ENCODE data around the gene JAZF1. TPM values are rescaled to one million over a fixed set of nuclear protein-coding genes. Genes with fewer than 3 reads are reported as not detected.

The JAZF1 gene
- polyA plus RNA-seq, 3 donors = 12.1 to 18.1 (median 17.2) TPM

DNA sequence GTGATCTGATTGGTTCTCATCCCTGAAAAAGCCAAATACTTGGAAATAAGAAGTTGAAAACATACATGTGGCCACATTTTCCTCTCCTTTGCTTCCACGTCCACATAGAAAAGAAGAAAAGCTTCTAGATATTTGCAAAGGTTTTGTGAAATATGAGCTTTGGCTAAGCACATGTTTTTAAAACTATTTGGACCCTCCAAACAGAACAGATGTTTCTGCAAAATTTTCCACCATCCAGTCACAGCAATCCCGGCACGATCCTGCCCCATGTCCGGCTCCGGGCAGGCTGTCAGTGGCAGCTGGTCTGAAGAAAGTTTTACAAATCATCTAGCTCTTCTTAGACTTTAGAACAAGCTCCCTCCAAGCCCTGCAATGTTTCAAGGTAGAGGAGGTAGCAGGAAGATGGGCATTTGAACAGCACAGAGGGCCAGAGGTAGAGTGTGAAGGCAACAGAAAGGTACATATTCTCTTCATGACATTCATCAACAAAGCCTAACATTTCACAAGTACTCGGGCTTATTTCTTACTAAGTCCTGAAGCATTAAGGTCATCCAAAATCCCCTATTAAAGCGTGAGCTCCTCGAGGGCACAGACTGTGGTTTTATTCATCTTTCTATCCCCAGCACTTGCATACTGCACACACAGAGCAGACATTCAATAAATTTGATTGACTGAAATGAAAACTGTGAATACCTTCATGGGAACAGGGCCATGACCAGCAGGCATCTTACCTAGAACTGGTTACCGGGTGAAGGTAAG lies 110.1 kb downstream of the JAZF1 start:
- Histone ChIP-seq H3K27ac (ENCODE audit: low read depth in 1 of 2, low read length in 2 of 2) (no peak overlapping the region), H3K4me1 (ENCODE audit: control insufficient read depth in 1 of 2, insufficient read depth in 2 of 2, low read length in 2 of 2) (peaks cover 0 to 3% of the 10 kb centered on the region in 2 donors), H3K4me2 (replicated peaks; ENCODE audit: extremely low read depth, low read length, poor library complexity, severe bottlenecking) (no peak overlapping the region), H2AFZ (ENCODE audit: insufficient read depth, low read depth, low read length, poor library complexity, severe bottlenecking) (no peak overlapping the region), H3K9me3 (replicated peaks in 1 of 2; ENCODE audit: control insufficient read depth in 1 of 2, insufficient read depth in 1 of 2, low read length in 2 of 2) (no peaks in the 10 kb centered on the region), H3K9ac (ENCODE audit: insufficient read depth, low read length, poor library complexity, severe bottlenecking) (no peak overlapping the region), H3K36me3 (replicated peaks in 1 of 2; ENCODE audit: control insufficient read depth in 1 of 2, insufficient read depth in 2 of 2, low read length in 2 of 2) (peaks cover 4 to 8% of the 10 kb centered on the region in 2 donors), H3K4me3 (replicated peaks in 1 of 3; ENCODE audit: low read depth in 2 of 3, low read length in 3 of 3) (no peak overlapping the region), H3K27me3 (ENCODE audit: control insufficient read depth in 2 of 2, insufficient read depth in 2 of 2, low read length in 2 of 2) (no peaks in the 10 kb centered on the region), H3K79me2 (ENCODE audit: insufficient read depth, low read length) (peaks cover 44% of the 10 kb centered on the region), H4K20me1 (ENCODE audit: insufficient read depth, low read length) (peaks cover 62% of the 10 kb centered on the region)
- no peak for DNase-seq
- peaks cover 11% of the 10 kb centered on the region for H3K4me1 Mint-ChIP-seq
- intact Hi-C loops (cut with micrococcal nuclease) = no loop called here
- H3K4me3 Mint-ChIP-seq = no peak overlapping the region
- H3K27ac Mint-ChIP-seq = peak overlapping the region in 1 of 7 donors; percentile 20
- H3K27me3 Mint-ChIP-seq (ENCODE audit: low read depth in 3 of 3) = no peaks in the 10 kb centered on the region
- 93% methylated on average over 2 of the region's 9 CpGs for WGBS (ENCODE audit: insufficient coverage)
- peaks cover 29 to 36% of the 10 kb centered on the region in 2 donors for H3K36me3 Mint-ChIP-seq
- no peak for TF ChIP-seq CTCF (IDR thresholded peaks at IDR 0.05)
- H3K9me3 Mint-ChIP-seq = no peaks in the 10 kb centered on the region

- WGBS (ENCODE audit: insufficient coverage) = 95% methylated on average over 9 of the region's 10 CpGs
- H3K4me1 Mint-ChIP-seq = peaks cover 18% of the 10 kb centered on the region
- peak overlapping the region in 2 of 7 donors; percentile 10 to 31 for H3K27ac Mint-ChIP-seq
These were observed 110.8 kb downstream of the JAZF1 start for GRCh38 chr7:28069807-28070206.

More at GRCh38 chr7:28069807-28070206, 110.8 kb downstream of the JAZF1 start:
- Histone ChIP-seq H3K27me3 (ENCODE audit: control insufficient read depth in 2 of 2, insufficient read depth in 2 of 2, low read length in 2 of 2) (no peaks in the 10 kb centered on the region), H3K36me3 (replicated peaks in 1 of 2; ENCODE audit: control insufficient read depth in 1 of 2, insufficient read depth in 2 of 2, low read length in 2 of 2) (peaks cover 4 to 8% of the 10 kb centered on the region in 2 donors), H3K9ac (ENCODE audit: insufficient read depth, low read length, poor library complexity, severe bottlenecking) (no peak overlapping the region), H4K20me1 (ENCODE audit: insufficient read depth, low read length) (peaks cover 57% of the 10 kb centered on the region), H2AFZ (ENCODE audit: insufficient read depth, low read depth, low read length, poor library complexity, severe bottlenecking) (no peak overlapping the region), H3K9me3 (replicated peaks in 1 of 2; ENCODE audit: control insufficient read depth in 1 of 2, insufficient read depth in 1 of 2, low read length in 2 of 2) (no peaks in the 10 kb centered on the region), H3K4me3 (replicated peaks in 1 of 3; ENCODE audit: low read depth in 2 of 3, low read length in 3 of 3) (no peak overlapping the region), H3K4me2 (replicated peaks; ENCODE audit: extremely low read depth, low read length, poor library complexity, severe bottlenecking) (no peak overlapping the region), H3K79me2 (ENCODE audit: insufficient read depth, low read length) (peaks cover 39% of the 10 kb centered on the region), H3K4me1 (ENCODE audit: control insufficient read depth in 1 of 2, insufficient read depth in 2 of 2, low read length in 2 of 2) (peaks cover 2 to 10% of the 10 kb centered on the region in 2 donors), H3K27ac (ENCODE audit: low read depth in 1 of 2, low read length in 2 of 2) (no peak overlapping the region)
- Mint-ChIP-seq H3K36me3 (peaks cover 33 to 35% of the 10 kb centered on the region in 2 donors), H3K27me3 (ENCODE audit: low read depth in 3 of 3) (no peaks in the 10 kb centered on the region), H3K4me3 (no peak overlapping the region), H3K9me3 (no peaks in the 10 kb centered on the region)
- intact Hi-C loops (cut with micrococcal nuclease) = no loop called here
- TF ChIP-seq CTCF (IDR thresholded peaks at IDR 0.05) = no peak
- no peak for DNase-seq
